Suppressor macrophage (primary cell): ENCODE measurements around the gene CLOCK.

Experiments
- DNase-seq, 4 experiments: peaks; one replicate each; pipeline ENCODE4 v3.0.0-alpha.2; 2020 to 2022

The CLOCK gene

GRCh38 chr4:55378617-55379467 is 167.9 kb downstream of the CLOCK start:
- DNase-seq, result no peak
